ENCODE results near the gene TMED10. TPM values are rescaled to one million over a fixed set of nuclear protein-coding genes. Genes with fewer than 3 reads are reported as not detected.
A peak's percentile ranks its signal among the peaks of the same experiment; 100 is the strongest.

The TMED10 gene
- total and polyA plus RNA-seq, 2 of the 13 experiments (the other 11 are each of a cell fraction or from before 2014, with no cell fraction given), result 311 to 377 TPM

DNA sequence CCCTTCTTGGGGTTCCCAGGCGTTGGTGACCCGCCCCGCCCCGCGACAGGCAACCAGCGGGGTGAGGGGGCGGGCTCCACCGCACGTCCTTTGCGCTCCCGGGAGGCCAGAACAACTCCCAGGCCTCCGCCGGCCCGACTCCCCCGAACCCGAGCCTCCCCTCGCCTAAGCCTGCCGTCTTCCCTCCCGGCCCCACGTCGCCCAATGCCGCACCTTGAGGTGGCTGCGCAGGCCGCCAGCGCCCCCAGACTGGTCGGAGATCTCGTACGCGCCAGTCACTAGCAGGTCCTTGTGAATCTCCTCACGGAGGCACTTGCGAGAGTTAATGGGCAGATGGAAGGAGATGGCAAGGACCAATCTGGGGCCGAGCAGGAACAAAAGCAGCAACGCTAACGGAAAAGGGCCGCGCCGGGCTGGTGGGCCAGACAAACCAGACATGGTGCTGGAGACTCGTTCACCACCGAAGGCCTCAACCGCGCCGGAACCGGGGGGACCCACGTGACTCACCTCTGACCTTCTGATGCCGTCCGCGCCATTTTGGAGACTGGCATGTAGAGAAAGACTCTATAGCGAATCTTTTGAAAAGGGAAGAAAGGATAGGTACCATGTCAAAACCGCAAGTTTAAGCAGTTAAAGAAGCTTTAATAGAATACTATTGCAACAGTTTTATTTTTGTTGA is at the start of gene TMED10 (continued):
- TF ChIP-seq, protein P1, sequence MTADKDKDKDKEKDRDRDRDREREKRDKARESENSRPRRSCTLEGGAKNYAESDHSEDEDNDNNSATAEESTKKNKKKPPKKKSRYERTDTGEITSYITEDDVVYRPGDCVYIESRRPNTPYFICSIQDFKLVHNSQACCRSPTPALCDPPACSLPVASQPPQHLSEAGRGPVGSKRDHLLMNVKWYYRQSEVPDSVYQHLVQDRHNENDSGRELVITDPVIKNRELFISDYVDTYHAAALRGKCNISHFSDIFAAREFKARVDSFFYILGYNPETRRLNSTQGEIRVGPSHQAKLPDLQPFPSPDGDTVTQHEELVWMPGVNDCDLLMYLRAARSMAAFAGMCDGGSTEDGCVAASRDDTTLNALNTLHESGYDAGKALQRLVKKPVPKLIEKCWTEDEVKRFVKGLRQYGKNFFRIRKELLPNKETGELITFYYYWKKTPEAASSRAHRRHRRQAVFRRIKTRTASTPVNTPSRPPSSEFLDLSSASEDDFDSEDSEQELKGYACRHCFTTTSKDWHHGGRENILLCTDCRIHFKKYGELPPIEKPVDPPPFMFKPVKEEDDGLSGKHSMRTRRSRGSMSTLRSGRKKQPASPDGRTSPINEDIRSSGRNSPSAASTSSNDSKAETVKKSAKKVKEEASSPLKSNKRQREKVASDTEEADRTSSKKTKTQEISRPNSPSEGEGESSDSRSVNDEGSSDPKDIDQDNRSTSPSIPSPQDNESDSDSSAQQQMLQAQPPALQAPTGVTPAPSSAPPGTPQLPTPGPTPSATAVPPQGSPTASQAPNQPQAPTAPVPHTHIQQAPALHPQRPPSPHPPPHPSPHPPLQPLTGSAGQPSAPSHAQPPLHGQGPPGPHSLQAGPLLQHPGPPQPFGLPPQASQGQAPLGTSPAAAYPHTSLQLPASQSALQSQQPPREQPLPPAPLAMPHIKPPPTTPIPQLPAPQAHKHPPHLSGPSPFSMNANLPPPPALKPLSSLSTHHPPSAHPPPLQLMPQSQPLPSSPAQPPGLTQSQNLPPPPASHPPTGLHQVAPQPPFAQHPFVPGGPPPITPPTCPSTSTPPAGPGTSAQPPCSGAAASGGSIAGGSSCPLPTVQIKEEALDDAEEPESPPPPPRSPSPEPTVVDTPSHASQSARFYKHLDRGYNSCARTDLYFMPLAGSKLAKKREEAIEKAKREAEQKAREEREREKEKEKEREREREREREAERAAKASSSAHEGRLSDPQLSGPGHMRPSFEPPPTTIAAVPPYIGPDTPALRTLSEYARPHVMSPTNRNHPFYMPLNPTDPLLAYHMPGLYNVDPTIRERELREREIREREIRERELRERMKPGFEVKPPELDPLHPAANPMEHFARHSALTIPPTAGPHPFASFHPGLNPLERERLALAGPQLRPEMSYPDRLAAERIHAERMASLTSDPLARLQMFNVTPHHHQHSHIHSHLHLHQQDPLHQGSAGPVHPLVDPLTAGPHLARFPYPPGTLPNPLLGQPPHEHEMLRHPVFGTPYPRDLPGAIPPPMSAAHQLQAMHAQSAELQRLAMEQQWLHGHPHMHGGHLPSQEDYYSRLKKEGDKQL (CRISPR knock-in tag; IDR thresholded peaks at IDR 0.05; ENCODE audit: low read depth), result no peak
- no peak for TF ChIP-seq JUN (CRISPR knock-in tag; IDR thresholded peaks at IDR 0.05)
- TF ChIP-seq, protein P2, sequence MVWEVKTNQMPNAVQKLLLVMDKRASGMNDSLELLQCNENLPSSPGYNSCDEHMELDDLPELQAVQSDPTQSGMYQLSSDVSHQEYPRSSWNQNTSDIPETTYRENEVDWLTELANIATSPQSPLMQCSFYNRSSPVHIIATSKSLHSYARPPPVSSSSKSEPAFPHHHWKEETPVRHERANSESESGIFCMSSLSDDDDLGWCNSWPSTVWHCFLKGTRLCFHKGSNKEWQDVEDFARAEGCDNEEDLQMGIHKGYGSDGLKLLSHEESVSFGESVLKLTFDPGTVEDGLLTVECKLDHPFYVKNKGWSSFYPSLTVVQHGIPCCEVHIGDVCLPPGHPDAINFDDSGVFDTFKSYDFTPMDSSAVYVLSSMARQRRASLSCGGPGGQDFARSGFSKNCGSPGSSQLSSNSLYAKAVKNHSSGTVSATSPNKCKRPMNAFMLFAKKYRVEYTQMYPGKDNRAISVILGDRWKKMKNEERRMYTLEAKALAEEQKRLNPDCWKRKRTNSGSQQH (CRISPR knock-in tag; IDR thresholded peaks at IDR 0.05; ENCODE audit: low read depth), result peak; percentile 28; the same call in 1 of the 2 replicates
- TF ChIP-seq ZNF775 (CRISPR knock-in tag; IDR thresholded peaks at IDR 0.05; ENCODE audit: borderline replicate concordance), result no peak
- TF ChIP-seq ZNF550 (CRISPR knock-in tag; IDR thresholded peaks at IDR 0.05; ENCODE audit: borderline replicate concordance), result peak; percentile 73; the same call in 1 of the 2 replicates
- no peak; the same call in 1 of the 2 replicates for TF ChIP-seq HES4 (CRISPR knock-in tag; IDR thresholded peaks at IDR 0.05; ENCODE audit: borderline replicate concordance)
- TF ChIP-seq ZFYVE20 (CRISPR knock-in tag; IDR thresholded peaks at IDR 0.05; ENCODE audit: borderline replicate concordance, low read depth), result no peak
- no peak for TF ChIP-seq ZNF670 (CRISPR knock-in tag; IDR thresholded peaks at IDR 0.05; ENCODE audit: borderline replicate concordance)
- no peak for TF ChIP-seq HOXA7 (CRISPR knock-in tag; IDR thresholded peaks at IDR 0.05)
- peak; percentile 82 for TF ChIP-seq MXD3 (CRISPR knock-in tag; IDR thresholded peaks at IDR 0.05)
- no peak for TF ChIP-seq ATF7 (IDR thresholded peaks at IDR 0.05)
- 0 out of 2 replicates have a peak, but pooled peaks have one; percentile 30 for TF ChIP-seq ATF7 (CRISPR knock-in tag; IDR thresholded peaks at IDR 0.05)
- TF ChIP-seq ZNF768 (CRISPR knock-in tag; IDR thresholded peaks at IDR 0.05), result peak; percentile 61; the same call in 1 of the 2 replicates
